ENCODE data around the gene LGR6.
"Not testable (repeated sequence)": the region's sequence is repeated elsewhere in the genome, so short reads cannot be mapped to it uniquely, and the experiment has no call there.

Gene LGR6

DNA sequence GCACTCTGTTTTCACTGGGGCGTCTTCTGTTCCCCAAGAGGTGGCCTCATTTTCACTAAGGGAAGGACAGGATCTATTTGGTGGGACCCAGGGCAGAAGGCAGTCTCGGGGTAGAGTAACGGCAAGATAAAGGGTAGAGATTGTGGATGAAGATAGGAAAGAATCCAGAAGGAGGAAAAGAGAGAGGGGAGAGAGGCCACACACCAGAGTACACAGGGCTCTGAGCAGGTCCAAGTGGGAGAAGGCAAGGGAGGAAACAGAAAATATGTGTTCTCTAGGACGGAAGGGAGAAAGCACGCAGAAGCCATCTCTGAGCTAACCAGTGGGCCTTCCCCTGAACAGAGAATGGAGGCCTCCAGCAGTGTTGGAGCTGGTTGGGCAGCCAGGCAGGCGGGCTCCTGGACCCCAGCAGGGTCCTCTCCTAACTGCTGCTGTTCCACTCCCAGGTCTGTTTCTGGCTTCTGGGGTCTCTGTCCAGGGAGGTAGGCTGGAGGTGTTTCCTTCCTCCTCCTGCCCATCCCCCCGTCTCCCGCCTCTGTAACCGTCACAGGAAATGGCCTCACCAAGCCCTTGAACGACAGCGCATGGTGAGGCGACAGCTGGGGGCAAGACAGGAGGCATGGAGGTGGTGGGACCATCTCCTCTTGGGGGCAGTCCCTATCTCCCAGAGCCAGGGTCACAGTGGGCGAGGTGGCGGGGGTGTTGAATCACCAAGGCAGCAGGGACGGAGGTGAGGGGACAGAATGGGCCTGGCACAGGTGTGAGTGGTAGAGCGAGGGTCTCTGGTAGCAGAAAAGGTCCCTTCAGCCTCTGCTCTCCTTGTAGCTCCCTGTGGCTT lies 33.8 kb upstream of the LGR6 start:
- DNase-seq (ENCODE audit: low read depth), result no peak

GRCh38 chr1:202160377-202160940 lies 33.1 kb upstream of the LGR6 start, which contains the start of gene PTPN7:
Gene PTPN7, minus strand, starts transcription at chr1:202160602. Its CDS starts 1,200 bp downstream, at chr1:202159402.
- DNase-seq (ENCODE audit: low read depth), result no peak

- no peak for DNase-seq (ENCODE audit: low read depth)
Measured at GRCh38 chr1:202161151-202162046, 32.2 kb upstream of the LGR6 start.

GRCh38 chr1:202162047-202162417 lies 31.6 kb upstream of the LGR6 start:
- no peak for DNase-seq (ENCODE audit: low read depth)

- no peak for DNase-seq (ENCODE audit: low read depth)
Measured at GRCh38 chr1:202162418-202163280, 30.9 kb upstream of the LGR6 start.

DNA sequence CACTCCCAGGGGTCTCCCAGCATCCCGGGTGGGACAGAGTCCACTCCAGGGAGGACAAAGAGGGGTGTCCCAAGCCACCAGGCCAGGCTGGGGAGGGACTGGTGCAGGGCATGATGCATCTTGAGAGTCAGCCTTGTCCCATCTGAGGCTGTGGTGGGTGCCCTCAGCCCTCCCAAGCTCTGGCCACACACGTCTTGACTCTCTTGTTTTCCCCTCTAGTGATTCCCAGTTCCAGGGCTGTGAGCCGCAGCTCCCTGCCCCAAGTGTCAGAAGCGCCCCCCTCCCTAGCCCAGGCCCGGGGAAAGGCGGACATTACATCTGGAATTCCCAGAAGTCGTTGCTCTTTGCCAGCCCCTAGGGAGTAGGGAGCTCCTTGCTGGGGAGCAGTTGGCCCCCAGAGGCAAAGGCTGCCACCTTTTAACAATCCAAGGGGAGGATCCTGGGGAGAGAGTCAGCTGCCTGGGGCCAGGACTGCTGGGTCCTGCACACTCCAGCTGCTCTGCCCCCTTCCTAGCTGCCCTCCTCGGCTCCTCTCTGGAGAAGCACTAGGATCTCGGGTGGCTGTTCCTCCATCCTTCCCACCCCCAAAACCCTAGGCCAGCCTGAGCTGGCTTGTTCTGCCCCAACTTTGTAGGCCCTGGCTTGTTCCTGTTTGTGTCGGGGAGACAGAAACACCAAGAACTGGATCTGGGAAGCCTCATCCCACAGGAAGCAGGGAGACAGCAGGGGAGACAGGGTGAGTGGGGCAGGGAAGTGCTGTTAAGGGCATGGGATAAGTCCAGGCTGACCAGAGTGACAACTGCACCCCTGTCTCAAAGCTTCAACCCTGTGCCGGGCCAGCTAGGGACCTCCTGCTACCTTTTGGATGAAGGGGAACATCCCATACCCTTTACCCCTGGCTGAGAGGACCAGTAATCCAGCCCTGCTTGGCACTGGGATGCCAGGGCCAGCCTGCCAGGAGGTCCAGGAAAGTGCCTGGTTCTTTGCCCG lies 30.0 kb upstream of the LGR6 start:
- DNase-seq (ENCODE audit: low read depth), result no peak

DNA sequence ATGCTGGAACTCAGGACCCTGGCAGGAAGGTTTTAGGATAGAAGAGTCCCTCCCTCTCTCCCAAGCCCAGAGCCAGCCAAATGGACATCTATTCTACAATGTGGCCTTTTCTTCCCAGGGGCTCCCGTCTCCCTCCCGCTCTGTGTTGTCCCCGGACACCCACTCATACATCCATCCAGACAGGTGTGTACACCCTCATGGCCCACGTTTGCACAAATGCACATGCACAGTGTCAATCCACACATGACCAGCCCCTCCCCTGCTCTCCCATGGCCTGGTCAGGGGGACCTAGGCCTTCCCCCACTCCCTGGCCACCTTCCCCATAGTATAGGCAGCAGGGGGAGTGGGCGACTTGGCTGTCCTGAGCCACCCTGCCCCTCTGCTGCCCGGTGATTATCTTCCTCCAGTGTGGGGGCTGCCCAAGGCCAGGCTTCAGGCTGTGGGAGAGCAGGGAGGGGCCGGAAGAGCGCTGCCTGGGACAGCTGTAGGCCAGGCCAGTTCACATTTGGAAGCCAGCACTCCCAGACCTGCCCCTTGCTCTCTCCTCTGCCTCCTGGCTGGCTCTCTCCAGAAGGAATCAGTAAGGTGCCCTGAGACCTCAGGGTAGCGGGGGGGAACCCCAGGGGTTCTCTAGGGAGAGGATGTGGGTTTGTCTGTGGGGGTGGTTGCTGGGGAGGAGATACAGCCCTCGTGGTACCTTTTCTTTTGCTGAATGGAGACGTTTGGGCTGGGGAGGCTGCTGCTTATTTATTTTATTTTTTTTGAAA lies 29.1 kb upstream of the LGR6 start:
- no peak for DNase-seq (ENCODE audit: low read depth)

DNA sequence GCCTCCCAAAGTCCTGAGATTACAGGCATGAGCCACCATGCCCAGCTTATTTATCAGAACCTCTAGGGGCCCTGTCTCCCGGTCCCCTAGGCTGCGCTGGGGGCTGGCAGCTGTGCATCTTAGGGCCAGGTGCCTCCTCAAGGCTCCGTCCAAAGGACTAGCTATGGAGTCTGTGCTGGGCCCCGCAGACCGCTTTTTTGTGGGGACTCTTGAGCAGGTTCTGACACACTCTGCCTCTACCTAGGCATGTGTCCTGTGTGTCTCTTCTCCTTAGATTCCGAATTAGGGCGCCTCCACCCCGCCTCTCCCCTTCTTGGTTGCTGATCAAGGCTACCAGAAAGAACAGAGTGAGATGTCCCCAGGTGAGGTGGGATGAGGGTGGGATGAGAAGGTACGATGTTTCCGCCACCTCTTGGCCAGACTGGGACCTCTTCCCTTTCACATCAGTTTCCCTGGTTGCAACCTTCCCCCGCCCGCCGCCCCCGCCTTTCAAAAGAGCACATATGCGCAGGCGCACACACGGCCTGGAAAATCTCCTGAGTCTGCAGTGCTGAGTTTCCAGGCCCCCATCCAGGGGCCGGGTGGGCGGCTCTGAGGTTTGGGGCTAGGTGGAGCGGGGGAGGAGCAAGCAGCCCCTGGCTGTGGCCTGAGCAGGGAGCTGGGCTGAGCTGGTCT lies 28.2 kb upstream of the LGR6 start:
- no peak for DNase-seq (ENCODE audit: low read depth)

DNA sequence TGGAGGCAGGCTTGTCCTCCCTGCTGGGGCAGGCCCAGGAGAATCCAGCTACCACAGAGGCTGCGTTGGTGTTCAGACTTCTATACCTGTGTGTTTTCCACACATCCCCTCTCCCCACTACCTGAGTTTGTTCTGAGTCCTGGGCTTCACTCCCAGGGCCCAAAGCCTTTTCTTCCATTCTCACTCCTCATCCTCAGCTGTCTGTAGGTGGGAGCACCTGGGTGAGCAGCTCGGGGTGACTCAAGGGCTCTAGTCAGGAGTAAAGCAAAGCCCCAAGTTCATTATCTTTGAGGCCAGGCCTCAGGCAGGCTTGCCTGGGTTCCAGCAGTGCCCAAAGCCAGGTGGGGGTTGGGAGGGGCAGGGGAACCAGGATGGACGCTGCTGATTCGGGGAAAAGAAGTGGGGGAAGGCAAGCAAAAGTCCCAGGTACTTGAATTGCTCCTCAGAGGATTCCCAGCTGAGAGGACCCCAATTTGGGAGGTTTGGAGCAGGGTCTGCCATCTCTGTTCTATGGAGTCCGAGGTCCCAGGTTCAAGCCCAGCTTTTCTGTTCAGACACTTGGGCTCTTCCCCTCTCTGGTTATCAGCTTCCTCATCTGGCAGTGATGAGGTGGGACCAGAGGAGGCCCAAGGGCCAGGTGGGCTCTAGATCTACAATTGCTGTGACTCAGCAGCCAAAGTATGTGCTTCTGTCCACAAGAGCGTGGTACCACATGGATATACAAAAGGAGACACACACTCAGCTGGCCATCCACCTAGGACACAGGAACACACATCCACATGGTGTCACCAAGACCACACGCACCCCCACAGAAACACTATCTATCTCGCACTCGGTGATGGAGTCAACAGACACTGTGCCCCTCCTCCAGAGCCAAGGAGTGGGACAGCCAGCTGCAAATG lies 27.4 kb upstream of the LGR6 start:
- no peak for DNase-seq (ENCODE audit: low read depth)

DNA sequence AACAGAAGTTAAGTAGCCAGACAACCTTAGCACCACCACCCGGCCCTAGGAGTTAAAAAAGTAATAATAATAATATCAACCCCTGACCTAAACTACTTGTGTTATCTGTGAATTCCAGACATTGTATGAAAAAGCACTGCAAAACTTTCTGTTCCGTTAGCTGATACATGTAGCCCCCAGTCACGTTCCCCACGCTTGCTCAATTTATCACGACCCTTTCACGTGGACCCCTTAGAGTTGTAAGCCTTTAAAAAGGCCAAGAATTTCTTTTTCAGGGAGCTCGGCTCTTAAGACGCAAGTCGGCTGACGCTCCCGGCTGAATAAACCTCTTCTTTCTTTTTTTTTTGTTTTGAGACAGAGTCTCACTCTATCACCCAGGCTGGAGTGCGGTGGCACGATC lies 26.5 kb upstream of the LGR6 start:
- DNase-seq (ENCODE audit: low read depth), result not testable (repeated sequence)

- no peak for DNase-seq (ENCODE audit: low read depth)
Measured at GRCh38 chr1:202167708-202168415, 25.7 kb upstream of the LGR6 start.

DNA sequence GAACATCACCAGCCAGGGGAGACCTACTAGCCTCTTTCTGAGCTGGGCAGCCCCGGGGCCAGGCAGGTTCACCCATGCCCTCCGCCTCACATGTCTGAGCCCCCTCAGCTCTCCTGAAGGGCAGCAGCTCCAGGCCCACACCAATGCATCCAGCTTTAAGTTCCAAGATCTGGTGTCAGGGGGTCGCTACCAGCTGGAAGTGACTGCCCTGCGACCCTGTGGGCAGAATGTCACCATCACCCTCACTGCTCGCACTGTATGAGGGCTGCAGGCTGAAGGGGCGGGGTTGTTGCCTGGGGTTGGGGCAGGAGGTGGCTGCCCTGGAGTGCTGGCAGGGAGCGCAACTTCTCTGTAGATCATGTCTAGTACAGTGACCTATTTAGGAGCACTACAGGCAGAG lies 24.7 kb upstream of the LGR6 start:
- DNase-seq (ENCODE audit: low read depth), result no peak

DNA sequence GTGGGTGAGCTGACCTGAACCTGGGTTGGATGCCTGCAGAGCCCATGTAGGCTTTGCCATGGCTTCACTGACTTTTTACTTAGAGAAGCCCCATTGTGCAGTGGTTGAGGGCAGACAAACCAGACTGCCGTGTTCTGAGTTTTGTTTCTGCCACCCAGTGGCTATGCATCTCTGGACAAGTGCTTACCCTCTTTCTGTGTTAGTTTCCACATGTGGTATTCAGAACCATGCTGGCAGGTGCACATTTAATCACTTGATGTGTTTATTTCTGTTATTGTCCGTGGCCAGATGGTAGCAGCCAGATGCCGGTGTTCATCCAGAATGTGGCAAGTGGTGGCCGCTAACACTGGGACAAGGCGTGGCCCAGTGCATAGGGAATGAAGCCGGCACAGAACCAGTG lies 22.9 kb upstream of the LGR6 start:
- DNase-seq (ENCODE audit: low read depth), result no peak

DNA sequence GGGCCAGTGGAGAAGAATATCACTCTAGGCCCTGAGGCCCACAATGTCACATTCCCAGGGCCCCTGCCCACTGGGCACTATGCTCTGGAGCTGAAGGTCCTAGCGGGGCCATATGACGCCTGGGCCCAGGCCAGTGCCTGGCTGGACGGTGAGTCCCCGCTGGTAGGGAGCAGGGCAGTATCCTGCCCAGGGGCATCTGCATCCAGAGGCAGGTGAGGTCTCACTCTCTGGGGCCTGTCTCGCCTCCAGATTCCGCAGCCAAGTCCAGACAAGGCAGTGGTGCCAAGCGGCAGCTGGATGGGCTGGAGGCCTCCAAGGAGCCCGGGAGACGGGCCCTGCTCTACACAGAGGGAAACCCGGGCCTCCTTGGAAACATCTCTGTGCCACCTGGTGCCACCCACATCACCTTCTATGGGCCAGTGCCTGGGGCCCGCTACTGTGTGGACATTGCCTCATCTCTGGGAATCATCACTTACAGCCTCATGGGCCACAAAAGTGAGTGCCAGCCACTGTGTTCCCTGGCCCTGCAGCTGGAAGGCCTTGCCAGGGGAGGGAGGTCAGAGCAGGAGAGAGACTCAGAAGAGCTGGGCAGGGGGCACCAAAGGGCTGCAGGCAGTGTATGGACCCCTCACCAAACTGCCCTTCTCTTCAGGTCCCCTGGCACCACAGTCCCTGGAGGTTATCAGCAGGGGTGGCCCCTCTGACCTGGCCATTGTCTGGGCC lies 22.1 kb upstream of the LGR6 start:
- DNase-seq (ENCODE audit: low read depth), result no peak

- DNase-seq (ENCODE audit: low read depth), result no peak
Measured at GRCh38 chr1:202172015-202172355, 21.6 kb upstream of the LGR6 start.

- DNase-seq (ENCODE audit: low read depth), result no peak
Measured at GRCh38 chr1:202173993-202174392, 19.6 kb upstream of the LGR6 start.

Data from stromal cell of bone marrow (primary cell).